Stimulated activated CD8-positive, alpha-beta memory T cell treated with anti-CD3 and anti-CD28 coated beads, Interleukin-15, amount 100 ng/mL, for 48 hours (primary cell): ENCODE measurements around the gene PORCN.
"Not testable (repeated sequence)": the region's sequence is repeated elsewhere in the genome, so short reads cannot be mapped to it uniquely, and the experiment has no call there.

ENCODE experiments used
- DNase-seq, 2 donors: peaks; one replicate each; pipeline ENCODE4 v3.0.0-alpha.2; 2020; ENCODE audit warnings: low read depth in 2 of 2

The PORCN gene

DNA sequence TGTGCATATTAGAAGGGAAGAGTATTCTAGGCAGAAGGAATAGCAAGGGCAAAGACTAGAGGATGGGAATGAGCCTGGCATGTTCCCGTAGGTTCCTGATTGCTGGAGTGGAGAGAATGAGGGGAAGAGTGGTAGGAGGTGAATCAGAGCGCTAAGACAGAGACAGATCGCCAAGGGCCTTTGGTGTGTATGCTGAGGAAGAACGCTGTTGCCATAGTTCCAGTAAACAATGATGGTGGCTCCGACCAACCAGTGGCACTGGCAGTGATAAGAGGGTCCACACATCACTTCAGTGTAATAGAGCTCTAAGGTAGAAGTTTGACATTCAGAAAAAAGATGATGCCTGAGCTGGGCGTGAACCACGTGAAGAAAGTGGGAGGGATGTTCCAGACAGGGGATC is 31.7 kb downstream of the PORCN start:
- DNase-seq = no peak

DNA sequence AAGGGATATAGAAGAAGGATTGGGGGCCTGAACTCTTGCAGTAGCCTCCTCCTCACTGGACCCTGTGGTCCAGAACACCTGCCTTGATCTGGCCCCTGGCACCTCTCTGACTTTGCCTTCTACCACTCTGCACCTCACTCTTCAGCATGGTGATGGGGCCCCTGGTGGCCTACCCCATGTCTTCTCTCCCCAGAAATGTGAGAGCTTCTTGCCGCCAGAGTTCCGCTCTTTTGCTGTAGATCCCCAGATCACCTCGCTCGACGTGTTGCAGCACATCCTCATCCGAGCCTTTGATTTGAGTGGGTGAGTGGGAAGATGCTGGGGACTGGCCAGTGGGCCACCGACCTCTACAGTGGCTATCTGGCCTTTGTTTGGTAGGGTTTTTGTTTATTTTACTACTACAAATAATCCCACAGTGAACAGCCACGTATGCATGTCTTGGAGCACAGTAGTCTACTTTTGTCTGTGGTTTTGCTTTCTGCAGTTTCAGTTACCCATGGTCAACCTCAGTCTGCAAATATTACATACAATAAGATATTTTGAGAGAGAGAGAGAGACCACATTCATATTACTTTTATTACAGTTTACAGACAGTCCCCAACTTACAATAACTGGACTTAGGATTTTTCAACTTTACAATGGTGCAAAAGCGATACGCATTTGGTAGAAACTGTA is 32.5 kb downstream of the PORCN start:
- DNase-seq = no peak

DNA sequence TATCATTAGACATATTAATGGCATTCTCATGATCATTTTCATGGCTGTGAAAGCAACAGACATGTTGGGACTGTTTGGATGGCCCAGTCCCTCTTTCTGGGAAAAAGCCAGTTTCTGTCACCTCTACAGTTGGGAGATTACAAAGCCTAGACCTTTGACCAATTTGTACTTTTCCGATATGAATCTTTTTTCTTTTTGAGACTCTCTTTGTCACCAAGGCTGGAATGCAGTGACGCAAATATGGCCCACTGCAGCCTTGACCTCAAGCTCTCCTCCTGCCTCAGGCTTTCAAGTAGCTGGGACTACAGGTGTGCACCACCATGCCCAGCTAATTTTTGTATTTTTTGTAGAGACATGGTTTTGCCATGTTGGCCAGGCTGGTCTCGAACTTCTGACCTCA is 40.1 kb downstream of the PORCN start:
- no peak for DNase-seq

DNA sequence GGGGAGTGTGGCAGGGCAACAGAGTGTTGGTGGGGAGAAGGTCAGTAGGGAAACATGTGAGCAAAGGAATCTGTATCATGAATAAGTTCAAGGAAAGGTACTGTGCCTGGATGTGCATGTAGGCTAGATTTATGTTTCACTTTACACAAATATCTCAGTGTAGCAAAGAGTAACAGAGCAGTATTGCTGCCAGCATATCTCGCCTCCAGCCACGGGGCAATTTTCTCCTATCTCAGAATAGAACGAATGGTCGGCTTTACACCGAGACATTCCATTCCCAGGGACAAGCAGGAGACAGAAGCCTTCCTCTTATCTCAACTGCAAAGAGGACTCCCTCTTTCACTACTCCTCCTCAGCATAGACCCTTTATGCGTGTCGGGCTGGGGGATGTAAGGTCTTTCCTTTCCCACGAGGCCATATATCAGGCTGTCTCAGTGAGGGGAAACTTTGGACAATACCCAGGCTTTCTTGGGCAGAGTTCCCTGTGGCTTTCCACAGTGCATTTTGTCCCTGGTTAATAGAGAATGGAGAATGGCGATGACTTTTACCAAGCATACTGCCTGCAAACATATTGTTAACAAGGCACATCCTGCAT is 47.0 kb downstream of the PORCN start:
- DNase-seq = not testable (repeated sequence)

DNA sequence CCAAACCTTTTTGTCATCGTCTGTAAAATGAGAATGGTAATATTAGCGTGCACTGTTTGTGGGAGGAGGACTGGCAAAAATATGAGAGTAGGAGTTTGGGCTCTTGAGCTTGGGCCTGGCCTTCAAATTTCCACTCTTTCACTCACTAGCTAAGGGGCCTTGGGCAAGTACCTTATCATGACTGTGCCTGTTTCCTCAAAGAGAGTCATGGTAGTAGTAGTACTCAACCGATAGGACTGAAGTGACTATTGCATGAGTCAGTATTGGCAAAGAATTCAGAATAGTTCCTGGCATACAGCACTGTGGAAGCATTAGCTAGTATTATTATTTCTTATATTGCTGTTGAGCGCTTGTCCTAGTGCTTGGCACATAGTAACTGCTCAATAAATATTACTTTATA is 49.5 kb downstream of the PORCN start:
- no peak for DNase-seq

DNA sequence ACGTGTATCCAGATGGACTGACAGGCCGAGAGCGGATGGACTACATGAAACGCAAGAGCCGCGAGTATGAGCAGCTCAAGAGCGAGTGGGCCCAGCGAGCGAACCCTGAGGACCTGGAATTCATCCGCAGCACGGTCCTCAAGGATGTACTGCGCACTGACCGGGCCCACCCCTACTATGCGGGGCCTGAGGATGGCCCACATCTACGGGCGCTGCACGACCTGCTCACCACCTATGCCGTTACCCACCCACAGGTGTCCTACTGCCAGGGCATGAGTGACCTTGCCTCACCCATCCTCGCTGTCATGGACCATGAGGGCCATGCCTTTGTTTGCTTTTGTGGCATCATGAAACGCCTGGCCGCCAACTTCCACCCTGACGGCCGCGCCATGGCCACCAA is 50.8 kb downstream of the PORCN start:
- no peak for DNase-seq

DNA sequence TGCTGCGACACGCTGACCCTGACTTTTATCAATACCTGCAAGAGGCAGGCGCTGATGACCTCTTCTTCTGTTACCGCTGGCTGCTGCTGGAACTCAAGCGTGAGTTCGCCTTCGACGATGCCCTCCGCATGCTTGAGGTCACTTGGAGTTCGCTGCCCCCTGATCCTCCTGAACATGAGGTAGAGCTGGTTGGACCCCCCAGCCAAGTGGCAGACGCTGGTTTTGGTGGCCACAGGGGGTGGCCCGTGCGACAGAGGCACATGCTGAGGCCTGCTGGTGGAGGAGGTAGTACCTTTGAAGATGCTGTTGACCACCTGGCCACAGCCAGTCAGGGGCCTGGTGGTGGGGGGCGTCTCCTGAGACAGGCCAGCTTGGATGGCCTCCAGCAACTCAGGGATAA is 51.3 kb downstream of the PORCN start:
- no peak for DNase-seq

DNA sequence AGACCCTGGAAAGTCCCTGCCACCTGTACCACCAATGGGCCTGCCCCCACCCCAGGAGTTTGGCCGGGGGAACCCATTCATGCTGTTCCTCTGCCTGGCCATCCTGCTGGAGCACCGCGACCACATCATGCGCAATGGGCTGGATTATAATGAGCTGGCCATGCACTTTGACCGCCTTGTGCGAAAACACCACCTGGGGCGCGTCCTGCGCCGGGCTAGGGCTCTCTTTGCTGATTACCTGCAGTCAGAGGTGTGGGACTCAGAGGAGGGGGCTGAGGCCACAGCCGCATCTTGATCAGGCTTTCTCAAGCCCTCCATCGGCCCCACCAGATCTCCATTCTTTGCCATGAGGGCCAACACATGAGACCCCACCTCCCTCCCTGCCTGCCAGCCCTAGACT is 51.9 kb downstream of the PORCN start:
- no peak for DNase-seq

DNA sequence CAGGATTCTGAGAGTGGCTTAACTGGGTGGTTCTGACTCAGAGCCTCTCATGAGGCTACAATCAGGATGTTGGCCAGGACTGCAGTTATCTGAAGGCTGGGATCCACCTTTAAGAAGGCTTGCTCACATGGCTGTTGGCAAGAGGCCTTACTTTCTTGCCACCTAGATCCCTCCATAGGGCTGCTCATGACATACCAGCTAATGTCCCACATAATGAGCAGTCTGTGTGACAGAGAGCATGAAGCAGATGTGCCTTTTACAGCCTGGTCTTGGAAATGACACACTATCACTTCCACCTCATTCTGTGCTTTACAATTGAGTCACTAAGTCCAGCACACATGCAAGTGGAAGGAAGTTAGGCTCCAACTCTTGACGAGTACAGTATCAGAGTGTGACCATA is 61.2 kb downstream of the PORCN start:
- no peak for DNase-seq
